NCI-H2107 (cell line): ENCODE measurements around the gene CD81.

ENCODE experiments used
- DNase-seq: peaks from one replicate; lab custom pipeline; 2025; lab: John Stamatoyannopoulos, UW

The CD81 gene

DNA sequence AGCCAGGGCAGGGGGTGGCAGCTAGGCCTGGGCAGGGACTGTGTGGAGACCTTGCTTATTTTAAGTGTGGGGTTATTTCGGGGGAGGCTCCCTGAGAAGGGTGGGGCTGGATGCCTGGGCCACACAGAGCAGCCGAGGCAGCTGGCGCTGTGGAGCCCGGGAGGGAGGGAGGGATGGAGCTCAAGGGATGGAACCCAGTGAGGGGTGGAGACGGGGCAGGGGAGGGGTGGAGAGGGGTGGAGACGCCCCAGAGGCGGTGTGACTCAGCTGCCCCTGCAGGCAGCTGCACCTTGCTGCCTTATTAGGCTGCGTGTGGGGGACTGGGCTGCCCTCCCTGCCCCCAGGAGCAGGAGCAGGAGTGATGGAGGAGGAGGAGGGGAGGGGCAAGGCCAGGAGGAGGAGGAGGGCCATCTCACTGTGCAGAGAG is 13.6 kb downstream of the CD81 start:
- DNase-seq: no peak

DNA sequence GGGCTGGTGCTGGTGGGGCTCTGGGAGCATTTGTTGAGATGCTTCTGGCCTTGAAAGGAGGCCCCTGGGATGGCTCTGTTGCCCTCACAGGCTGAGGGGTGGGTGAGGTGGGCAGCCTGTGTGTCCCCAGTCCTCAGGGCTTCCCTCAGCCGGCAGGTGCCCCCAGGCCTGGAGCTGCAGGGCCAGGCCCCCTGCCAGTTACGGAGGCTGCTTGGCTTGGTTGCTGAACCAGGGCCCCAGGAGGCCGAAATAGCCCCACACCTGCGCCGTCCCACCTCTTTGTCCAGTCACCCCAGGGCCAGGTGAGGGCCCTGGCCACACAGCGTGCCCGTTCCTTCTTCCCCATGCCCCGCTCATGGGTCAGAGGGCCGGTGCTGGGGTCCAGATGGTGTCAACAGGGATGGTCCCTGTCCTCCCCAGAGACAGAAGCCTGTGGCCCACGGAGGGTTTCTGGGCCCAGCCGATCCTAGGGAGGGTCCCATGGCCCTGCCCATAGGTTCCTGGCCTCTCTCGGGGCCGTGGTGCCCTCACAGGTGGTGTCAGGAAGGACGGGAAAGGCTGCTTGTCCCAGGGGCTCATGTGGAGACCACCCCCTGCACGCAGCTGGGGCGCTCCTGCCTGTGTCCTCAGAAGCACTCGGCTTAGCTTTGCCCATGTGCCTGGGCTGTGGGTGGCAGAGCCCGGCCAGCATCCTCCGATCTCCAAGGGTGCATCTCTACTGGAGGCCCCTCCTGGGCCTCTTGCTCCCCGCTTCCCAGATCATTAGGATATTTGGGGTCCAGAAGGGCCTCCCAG is 14.3 kb downstream of the CD81 start:
- DNase-seq: no peak

DNA sequence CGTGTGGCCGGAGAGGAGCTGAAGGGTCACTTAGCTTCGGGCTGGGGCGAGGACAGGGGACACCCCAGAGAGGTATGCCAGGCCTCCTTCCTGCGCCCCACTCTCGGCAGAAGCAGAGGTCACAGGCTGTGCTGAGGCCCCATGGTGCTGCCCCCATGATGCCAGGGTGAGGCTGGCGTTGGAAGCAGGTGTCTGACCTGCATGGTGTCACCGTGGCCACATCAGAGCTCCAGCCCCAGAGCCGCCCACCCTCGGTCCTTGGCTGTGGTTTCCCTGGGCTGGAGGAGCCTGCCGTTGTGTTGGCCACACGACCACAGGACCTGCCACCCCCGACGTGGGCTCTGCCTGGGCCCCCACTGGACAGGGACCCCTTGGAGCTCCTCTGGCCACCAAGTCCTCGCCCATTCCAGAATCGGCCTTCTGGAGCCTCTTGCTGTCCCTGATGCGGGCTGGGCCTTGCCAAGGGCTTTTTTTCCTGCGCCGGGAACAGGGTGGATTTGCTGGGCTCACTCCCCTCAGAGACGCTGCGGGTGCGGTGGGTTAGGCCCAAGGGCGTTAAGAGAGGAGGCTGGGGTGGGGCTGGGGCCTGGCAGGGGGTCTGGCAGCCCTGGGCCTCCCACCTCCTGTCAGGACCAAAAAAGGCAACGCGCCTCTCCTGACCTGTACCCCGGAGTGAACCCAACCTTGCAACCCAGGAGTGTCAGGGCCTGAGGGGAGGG is 15.3 kb downstream of the CD81 start:
- no peak for DNase-seq

DNA sequence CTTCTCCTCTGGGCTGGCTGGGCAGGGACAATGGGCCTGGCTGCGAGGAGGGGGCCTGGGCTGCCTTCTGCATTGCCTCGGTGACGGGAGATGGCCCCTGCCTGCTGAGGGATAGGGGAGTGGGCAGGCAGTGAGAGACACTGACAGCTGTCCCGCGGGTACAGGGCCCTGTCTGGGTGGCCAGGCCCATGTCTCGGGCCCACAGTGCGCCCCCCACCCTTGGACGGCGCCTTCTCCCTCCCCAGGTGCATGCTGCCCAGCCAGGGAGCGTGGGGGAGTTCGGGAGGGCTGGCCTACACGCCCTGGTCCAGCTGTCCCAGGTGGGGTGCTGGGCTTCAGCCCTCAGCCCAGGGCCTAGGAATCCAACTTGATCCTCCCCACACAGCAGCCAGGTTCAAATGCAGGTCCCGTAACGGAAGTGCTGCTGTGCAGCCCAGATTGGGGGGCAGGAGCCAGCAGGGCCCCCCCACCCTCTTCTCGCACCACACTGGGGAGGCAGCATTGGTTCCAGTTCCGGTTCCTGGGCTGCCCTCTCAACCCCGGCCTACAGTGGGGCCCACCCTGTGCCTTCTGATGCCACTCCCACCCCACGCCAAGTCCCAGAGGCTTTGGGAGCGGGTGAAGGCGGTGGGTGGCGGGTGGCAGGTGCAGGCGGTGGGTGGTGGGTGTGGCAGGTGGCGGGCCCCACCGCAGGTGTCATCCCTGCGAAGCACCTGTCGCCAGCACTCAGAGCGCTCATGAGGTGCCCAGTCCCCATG is 16.2 kb downstream of the CD81 start:
- no peak for DNase-seq

DNA sequence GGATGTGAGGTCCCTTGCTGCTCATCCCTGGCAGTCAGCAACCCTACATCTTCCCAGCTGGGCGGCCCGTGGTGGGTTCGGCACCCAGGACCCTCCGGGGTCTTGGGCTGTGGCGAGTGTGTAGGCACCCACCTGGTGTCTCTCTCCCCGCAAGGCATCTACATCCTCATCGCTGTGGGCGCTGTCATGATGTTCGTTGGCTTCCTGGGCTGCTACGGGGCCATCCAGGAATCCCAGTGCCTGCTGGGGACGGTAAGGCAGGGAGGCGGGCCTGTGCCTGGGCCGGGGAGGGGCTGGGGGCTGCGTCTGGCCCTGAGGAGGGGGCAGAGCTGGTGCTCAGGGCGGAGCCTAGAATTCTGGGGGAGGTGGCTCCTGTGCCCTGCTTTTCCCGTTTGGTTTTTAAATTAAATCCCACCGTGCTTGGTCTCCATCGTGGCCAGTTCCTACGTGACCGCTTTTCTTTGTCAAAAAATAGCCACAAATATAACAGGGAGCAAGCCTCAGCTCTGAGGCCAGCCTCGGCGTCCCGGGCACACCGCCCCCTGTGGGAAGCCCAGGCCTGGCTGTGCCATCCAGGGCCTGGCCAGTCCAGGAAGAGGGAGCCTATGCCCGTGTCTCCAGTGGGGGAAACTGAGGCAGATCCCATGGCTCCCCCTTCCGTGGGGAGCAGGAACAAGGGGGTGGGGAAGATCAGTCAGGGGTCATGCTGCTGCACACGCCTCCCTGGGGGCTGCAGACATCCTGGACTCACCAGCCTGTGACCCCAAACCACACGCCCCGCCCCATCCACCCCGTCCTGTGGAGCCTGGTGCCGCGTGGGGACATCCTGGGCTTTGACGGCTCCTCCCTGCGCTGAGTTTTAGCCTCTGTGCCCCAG is 17.1 kb downstream of the CD81 start:
- no peak for DNase-seq

DNA sequence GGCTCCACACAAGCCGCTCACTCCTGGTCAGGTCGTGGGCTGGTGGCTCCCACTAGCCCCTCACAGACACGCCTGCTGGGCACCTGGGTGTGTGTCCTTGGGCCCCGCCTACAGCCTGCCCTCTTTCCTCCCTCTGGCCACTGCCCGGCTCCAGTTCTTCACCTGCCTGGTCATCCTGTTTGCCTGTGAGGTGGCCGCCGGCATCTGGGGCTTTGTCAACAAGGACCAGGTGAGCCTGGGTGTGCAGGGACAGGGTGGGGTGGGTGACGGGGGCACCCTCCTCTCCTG is 17.7 kb downstream of the CD81 start:
- no peak for DNase-seq

DNA sequence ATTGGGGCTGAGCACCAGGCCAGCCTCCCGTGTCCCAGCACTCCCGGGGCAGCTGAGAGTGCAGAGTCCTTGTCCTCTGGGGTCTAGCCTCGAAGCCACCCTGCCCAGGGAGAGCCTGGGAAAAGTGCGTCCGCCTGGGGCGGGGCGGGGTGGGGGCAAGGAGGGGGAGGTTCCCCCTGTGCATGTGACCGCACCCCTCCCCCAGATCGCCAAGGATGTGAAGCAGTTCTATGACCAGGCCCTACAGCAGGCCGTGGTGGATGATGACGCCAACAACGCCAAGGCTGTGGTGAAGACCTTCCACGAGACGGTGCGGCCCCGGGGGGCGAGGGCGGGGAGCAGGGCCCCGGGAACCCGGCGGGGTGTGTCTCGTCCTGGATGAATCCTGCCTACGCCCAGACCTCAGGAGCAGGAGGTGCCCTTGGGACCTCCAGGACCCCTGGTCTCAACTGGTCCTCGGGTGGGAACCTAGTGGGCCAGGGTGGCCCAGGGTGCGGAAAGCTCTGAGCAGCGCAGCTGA is 18.2 kb downstream of the CD81 start:
- no peak for DNase-seq

DNA sequence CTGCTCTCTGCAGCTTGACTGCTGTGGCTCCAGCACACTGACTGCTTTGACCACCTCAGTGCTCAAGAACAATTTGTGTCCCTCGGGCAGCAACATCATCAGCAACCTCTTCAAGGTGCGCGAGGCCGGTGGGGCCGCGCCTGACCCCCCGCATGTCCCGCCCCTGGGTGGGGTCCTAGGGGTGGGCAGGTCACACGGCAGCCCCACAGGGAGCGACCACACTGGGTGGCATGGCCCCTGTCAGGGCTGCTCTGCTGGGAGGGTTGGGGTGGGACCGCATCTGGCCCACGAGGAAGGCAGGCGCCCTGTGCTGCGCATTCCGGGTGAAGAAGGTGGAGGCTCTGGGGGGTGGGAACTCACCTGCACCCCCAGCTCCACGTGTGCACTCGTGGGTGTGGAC is 18.7 kb downstream of the CD81 start:
- DNase-seq: no peak

DNA sequence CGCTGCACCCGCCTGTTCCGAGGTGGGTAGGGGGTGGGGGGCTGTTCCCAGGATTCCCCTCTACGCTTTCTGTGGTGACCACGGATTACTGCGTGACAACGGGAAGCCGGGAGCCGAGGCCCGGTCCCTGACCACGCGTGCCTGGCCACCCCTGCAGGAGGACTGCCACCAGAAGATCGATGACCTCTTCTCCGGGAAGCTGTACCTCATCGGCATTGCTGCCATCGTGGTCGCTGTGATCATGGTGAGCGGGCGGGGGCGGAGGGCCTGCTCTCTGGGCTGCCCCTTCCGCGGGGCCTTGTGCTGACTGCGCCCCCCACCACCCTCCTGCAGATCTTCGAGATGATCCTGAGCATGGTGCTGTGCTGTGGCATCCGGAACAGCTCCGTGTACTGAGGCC is 19.4 kb downstream of the CD81 start:
- no peak for DNase-seq

DNA sequence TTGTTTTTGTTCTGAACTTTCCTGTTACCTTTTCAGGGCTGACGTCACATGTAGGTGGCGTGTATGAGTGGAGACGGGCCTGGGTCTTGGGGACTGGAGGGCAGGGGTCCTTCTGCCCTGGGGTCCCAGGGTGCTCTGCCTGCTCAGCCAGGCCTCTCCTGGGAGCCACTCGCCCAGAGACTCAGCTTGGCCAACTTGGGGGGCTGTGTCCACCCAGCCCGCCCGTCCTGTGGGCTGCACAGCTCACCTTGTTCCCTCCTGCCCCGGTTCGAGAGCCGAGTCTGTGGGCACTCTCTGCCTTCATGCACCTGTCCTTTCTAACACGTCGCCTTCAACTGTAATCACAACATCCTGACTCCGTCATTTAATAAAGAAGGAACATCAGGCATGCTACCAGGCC is 19.9 kb downstream of the CD81 start:
- no peak for DNase-seq

DNA sequence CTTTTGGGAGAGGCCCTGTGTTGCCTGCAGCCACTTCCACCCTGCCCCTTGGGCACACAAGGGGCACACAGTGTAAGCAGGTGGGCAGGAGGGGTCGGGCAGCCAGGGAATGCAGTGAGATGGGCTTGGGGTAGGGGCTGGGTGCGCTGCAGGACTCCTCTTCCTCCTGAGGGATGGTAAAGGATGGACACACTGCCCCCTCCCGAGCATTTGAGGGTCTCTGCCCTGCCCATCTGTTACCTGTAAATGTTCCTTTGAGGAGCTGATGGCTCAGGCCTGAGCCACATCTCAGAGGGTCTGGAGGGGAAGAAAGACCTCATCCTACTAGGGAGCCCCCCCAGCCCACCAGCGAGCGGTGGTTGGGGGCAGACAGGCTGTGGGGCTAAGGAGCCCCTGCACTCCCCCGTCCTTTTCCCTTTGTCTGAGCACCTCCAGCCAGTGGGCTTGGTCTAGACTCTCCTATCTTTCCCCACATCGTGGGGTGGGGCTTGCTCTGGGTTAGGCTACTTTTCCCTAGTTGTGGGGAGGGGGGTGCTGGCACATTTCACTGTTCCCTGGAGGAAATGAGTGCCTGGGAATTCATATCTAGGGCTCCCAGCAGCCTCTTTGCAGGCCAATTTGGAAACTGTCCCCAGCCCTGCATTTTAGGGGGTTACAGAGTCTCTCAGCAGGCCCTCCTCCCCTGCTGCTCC is 21.7 kb downstream of the CD81 start:
- DNase-seq: no peak

DNA sequence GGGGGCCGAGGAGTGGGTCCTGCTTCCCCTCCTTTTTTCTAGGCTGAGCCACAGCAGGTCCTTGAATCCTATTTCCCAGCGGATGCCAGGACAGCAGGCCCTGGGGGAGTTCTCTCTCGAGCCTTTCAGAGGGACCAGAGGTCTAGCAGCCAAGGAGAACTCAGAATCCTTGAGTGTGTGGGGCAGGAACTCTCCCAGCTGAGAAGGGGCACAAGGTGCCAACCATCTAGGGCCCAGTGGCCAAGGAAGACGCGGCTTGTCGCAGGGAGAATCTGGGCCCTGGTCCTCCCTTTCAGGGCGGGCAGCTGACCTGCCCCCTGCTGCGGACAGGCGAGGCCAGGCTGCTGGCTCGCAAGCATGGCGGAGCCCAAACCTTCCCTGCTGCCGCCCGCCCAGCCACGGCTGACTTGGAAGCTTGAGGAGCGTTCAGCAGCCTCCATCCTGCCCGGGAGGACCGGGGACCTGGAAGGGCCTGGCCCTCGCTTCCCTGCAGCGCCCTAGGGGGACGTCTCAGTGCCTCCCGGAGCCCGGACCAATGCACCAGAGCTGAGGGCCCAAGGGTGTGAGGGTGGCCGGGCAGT is 22.5 kb downstream of the CD81 start:
- DNase-seq: no peak

DNA sequence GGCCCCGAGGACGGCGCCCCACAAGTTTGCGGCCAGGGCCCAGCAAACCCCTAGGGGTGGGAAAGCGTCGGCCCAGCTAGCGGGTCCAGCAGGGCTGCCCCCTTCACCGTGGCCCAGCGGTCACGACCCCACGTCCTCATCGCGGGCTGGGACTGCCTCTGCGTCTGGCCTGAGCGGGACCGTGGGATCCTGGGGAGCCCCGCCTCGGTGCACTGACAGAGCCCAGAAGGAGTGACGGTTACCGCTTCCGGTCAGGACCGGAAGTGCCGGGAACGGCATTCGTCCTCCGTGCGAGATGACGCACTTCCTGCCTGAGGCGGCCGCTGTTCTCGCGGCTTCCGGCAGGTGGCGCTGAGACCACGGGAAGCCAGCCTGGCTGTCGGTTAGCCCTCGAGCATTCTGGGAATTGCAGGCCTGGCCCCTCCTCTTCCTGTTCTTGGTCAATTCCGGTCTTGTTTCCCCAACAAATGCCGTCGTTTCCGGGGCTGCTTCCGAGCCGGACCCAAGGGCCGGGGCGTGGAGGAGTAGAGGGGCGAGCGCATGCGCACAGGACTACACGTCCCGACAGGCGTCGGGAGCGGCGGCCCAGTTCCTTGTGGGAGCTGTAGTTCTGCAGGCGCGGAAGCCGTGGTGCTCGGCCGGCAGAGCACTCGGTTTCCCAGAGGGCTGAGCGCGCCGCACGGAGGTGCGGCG is 23.1 kb downstream of the CD81 start, which contains the start of gene TSSC4:
Gene TSSC4, plus strand, starts transcription at position 682 of the 693 bp plus-strand sequence. CDS start 1,884 bp downstream, outside the sequence.
- DNase-seq: peak; percentile 98

DNA sequence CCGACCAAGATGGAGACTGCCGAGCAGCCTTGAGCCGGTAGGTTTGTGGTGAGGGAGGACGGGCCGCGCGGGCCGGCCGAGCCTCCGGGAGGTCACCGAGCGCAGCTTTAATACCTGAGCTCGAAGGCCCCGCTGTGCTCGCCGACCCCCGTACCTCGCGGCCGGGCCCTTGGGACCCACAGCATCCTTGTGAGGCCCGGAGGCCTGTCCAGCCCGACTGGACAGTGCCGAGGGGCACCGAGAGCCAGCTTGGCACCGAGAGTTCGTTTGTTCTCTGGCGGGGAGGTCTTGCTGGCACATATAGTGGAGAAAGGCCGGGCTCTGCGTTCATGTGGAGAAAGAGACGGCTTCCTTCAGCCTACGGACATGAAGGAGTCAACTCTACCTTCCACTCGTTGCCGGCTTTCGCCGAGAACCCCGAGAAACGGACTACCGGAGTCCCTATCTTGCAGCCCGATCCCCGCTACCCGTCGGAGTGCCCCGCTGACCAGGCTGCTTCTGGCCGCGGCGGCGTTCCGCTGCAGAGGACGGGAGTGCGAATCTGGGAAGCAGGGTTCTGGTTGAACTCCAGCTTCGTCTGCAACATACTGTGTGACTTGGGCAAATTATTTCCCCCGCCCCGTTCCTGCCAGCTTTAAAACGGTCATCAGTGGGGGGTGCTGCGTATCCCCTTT is 23.8 kb downstream of the CD81 start:
- DNase-seq: no peak

DNA sequence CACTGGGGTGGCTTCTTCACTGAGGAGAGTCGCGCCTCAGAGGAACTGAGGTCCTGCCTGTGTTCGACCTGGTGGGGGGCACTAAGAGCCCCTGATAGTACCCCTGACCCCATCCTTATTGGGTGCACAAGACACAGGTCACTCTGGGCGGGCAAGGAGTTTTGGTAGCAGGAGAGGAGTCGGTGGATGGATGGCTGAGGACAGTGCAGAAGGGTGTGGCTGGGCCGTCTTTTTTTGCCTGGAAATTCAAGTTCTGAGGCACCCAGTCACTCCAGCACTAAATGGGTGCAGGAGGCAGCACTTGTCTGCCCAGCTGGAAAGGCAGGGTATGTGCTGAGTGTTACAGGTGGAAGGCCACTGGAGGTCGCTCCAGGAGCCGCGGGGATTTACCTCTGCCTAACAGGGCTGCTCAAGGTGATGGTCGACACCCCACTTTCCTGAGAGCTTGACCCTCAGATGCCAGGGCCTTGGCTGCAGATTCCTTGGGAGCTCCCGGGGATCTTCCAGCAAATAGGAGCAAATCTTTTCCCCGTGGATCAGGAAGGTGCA is 24.4 kb downstream of the CD81 start:
- no peak for DNase-seq

DNA sequence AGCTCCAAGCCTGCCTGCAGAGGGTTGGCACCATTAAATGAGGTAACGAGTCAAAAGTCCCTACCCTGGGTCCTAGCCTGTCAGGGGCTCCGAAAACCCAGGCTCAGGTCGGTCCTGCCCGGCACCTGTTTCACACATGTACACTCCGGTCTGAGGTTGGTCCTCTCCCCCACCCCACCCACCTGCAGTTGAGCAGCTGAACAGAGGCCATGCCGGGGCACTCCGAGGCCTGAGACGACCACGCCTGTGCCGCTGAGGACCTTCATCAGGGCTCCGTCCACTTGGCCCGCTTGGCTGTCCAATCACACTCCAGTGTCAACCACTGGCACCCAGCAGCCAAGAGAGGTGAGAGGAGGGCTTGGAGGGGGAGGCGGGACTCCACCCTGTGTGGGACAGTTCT is 25.0 kb downstream of the CD81 start:
- DNase-seq: no peak

DNA sequence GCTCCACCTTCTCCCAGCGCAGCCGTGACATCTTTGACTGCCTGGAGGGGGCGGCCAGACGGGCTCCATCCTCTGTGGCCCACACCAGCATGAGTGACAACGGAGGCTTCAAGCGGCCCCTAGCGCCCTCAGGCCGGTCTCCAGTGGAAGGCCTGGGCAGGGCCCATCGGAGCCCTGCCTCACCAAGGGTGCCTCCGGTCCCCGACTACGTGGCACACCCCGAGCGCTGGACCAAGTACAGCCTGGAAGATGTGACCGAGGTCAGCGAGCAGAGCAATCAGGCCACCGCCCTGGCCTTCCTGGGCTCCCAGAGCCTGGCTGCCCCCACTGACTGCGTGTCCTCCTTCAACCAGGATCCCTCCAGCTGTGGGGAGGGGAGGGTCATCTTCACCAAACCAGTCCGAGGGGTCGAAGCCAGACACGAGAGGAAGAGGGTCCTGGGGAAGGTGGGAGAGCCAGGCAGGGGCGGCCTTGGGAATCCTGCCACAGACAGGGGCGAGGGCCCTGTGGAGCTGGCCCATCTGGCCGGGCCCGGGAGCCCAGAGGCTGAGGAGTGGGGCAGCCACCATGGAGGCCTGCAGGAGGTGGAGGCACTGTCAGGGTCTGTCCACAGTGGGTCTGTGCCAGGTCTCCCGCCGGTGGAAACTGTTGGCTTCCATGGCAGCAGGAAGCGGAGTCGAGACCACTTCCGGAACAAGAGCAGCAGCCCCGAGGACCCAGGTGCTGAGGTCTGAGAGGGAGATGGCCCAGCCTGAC is 26.0 kb downstream of the CD81 start:
- DNase-seq: no peak

DNA sequence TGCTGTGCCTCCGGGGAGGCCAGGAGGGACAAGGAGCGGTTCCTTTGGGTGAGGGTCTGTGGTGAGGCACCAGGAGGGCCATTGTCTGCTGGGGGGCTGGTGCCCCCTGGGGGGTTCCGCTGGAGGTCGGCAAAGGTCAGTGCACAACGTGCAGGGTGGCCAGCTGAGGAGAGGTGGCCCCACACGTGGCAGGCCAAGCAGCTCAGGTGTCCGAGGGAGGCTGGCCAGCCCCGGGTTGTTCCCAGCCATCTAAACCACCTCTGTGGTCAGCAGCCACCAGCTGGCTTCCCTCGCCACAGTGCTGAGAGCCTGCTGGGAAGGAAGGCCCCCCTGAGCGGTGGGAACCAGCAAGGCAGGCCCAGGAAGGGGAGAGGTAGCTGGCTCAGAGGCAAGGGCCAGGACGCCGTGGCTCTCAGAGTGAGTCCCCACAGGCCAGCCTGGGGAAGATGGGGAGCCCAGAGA is 27.7 kb downstream of the CD81 start:
- DNase-seq: no peak
